ENCODE data around the gene PQBP1. TPM values are rescaled to one million over a fixed set of nuclear protein-coding genes. Genes with fewer than 3 reads are reported as not detected.

PQBP1 gene
- total RNA-seq, 1 donor from 2014 or later = 55.0 TPM

- DNase-seq (no peak), ATAC-seq (no peak)
- no peak for TF ChIP-seq CTCF (IDR thresholded peaks at IDR 0.05)
- Histone ChIP-seq H3K9me3 (no peaks in the 10 kb centered on the region), H3K36me3 (peaks cover 31% of the 10 kb centered on the region), H3K27me3 (ENCODE audit: low read depth) (no peaks in the 10 kb centered on the region), H3K4me1 (no peaks in the 10 kb centered on the region), H3K4me3 (no peak overlapping the region), H3K27ac (peak overlapping the region; percentile 6)
- intact Hi-C loops (cut with DNase I) = no loop called here
These were observed 23.0 kb downstream of the PQBP1 start for GRCh38 chrX:48920718-48921104.

GRCh38 chrX:48923771-48924170 is 26.0 kb downstream of the PQBP1 start:
- H3K36me3 ChIP-seq = peaks cover 35% of the 10 kb centered on the region
- no peak for DNase-seq

GRCh38 chrX:48924270-48924669 is 26.5 kb downstream of the PQBP1 start:
- no peaks in the 10 kb centered on the region for H3K27me3 ChIP-seq (ENCODE audit: low read depth)
- H3K4me3 ChIP-seq = no peak overlapping the region
- DNase-seq (no peak), ATAC-seq (no peak)
- H3K27ac ChIP-seq = no peak overlapping the region
- intact Hi-C loops (cut with DNase I) = no loop called here
- no peaks in the 10 kb centered on the region for H3K9me3 ChIP-seq
- H3K4me1 ChIP-seq = no peaks in the 10 kb centered on the region
- peaks cover 35% of the 10 kb centered on the region for H3K36me3 ChIP-seq
- no peak for TF ChIP-seq CTCF (IDR thresholded peaks at IDR 0.05)

More at GRCh38 chrX:48923771-48924170, 26.0 kb downstream of the PQBP1 start:
- no peaks in the 10 kb centered on the region for H3K27me3 ChIP-seq (ENCODE audit: low read depth)
- H3K27ac ChIP-seq = no peak overlapping the region
- H3K4me3 ChIP-seq = no peak overlapping the region
- ATAC-seq = no peak
- no peak for TF ChIP-seq CTCF (IDR thresholded peaks at IDR 0.05)
- intact Hi-C loops (cut with DNase I) = no loop called here
- H3K9me3 ChIP-seq = no peaks in the 10 kb centered on the region
- no peaks in the 10 kb centered on the region for H3K4me1 ChIP-seq

- H3K36me3 ChIP-seq = peaks cover 57% of the 10 kb centered on the region
- DNase-seq = no peak
These were observed 29.4 kb downstream of the PQBP1 start for GRCh38 chrX:48927123-48927522.

GRCh38 chrX:48927736-48928382 is 30.1 kb downstream of the PQBP1 start:
- DNase-seq = no peak
- H3K27me3 ChIP-seq (ENCODE audit: low read depth) = no peaks in the 10 kb centered on the region

More at GRCh38 chrX:48927123-48927522, 29.4 kb downstream of the PQBP1 start:
- H3K4me3 ChIP-seq = no peak overlapping the region
- ATAC-seq = no peak
- no peak for TF ChIP-seq CTCF (IDR thresholded peaks at IDR 0.05)
- H3K27ac ChIP-seq = no peak overlapping the region
- no peaks in the 10 kb centered on the region for H3K4me1 ChIP-seq
- intact Hi-C loops (cut with DNase I) = no loop called here
- H3K9me3 ChIP-seq = no peaks in the 10 kb centered on the region
- no peaks in the 10 kb centered on the region for H3K27me3 ChIP-seq (ENCODE audit: low read depth)

More at GRCh38 chrX:48927736-48928382, 30.1 kb downstream of the PQBP1 start:
- Histone ChIP-seq H3K4me1 (no peaks in the 10 kb centered on the region), H3K4me3 (no peak overlapping the region), H3K9me3 (no peaks in the 10 kb centered on the region), H3K27ac (no peak overlapping the region), H3K36me3 (peaks cover 55% of the 10 kb centered on the region)
- no peak for TF ChIP-seq CTCF (IDR thresholded peaks at IDR 0.05)
- intact Hi-C loops (cut with DNase I) = no loop called here
- ATAC-seq = no peak
